Measurements from ENCODE around the gene FCHSD2. TPM values are rescaled to one million over a fixed set of nuclear protein-coding genes. Genes with fewer than 3 reads are reported as not detected.

FCHSD2 gene
- total and polyA plus RNA-seq, 2 donors (not counting 3 experiments of a cell fraction or from before 2014, with no cell fraction given) = 20.8 to 56.9 TPM

GRCh38 chr11:73187854-73188253 lies 45.7 kb upstream of the FCHSD2 start:
- Histone ChIP-seq H3K4me2 (ENCODE audit: insufficient read depth, low read length) (no peak overlapping the region), H3K4me3 (replicated peaks in 1 of 3; ENCODE audit: insufficient read depth in 1 of 3, low read depth in 1 of 3, low read length in 3 of 3) (no peak overlapping the region), H3K79me2 (ENCODE audit: control insufficient read depth, insufficient read depth, low read length) (no peaks in the 10 kb centered on the region), H3K9me3 (replicated peaks; ENCODE audit: control insufficient read depth, insufficient read depth, low read length) (no peaks in the 10 kb centered on the region), H3K4me1 (ENCODE audit: control insufficient read depth, extremely low read depth, insufficient read depth, low read length) (peaks cover 29% of the 10 kb centered on the region), H3K9ac (replicated peaks; ENCODE audit: extremely low read depth, insufficient read depth, low read length) (no peak overlapping the region), H3K36me3 (ENCODE audit: control insufficient read depth in 2 of 2, extremely low read depth in 1 of 2, insufficient read depth in 2 of 2, low read length in 2 of 2) (no peaks in the 10 kb centered on the region), H4K20me1 (replicated peaks; ENCODE audit: control insufficient read depth, extremely low read depth, insufficient read depth, low read length) (no peaks in the 10 kb centered on the region), H3K9me1 (replicated peaks; ENCODE audit: control insufficient read depth, extremely low read depth, insufficient read depth, low read length) (no peaks in the 10 kb centered on the region), H3K27me3 (ENCODE audit: control insufficient read depth in 2 of 2, insufficient read depth in 2 of 2, low read length in 2 of 2) (no peaks in the 10 kb centered on the region), H2AFZ (ENCODE audit: low read depth, low read length) (no peak overlapping the region), H3K27ac (ENCODE audit: insufficient read depth, low read depth, low read length) (no peak overlapping the region)
- CTCF ChIA-PET = interaction anchor here (1.8 to 4.9 kb wide), 4 partner anchors 10 to 49 kb away, joined by 5 to 26 read pairs (median 14); no protein-coding TSS in a partner anchor
- intact Hi-C loops (cut with micrococcal nuclease) (no loop called here), dilution Hi-C loops (cut with MboI; ENCODE audit: extremely low pct_ligation_motif_present, low sequenced_read_pairs) (no loop called here)
- no TSS peak for BruUV-seq (replicated peaks)
- DNase-seq (ENCODE audit: low read depth, low spot score) (no peak), FAIRE-seq (no peak)
- POLR2A ChIA-PET = no interaction called here
- no peak for TF ChIP-seq EZH2 (IDR thresholded peaks at IDR 0.05; ENCODE audit: borderline replicate concordance, low read depth, low read length, severe bottlenecking)
- TF ChIP-seq POLR2A (IDR thresholded peaks at IDR 0.05; ENCODE audit: low read depth, low read length) = no peak
- no peak for TF ChIP-seq POLR2AphosphoS5 (IDR thresholded peaks at IDR 0.05; ENCODE audit: insufficient read depth, low read depth, low read length)
- no peak for TF ChIP-seq JUN (IDR thresholded peaks at IDR 0.05; ENCODE audit: borderline replicate concordance, insufficient read depth, insufficient read length, low read depth)
- no peak for TF ChIP-seq MYC (IDR thresholded peaks at IDR 0.05; ENCODE audit: low read depth, low read length)
- TF ChIP-seq GATA2 (IDR thresholded peaks at IDR 0.05; ENCODE audit: insufficient read depth, insufficient read length, low read depth, low read length) = no peak
- no peak for TF ChIP-seq MAX (IDR thresholded peaks at IDR 0.05; ENCODE audit: insufficient read depth, insufficient read length)
- no peak for TF ChIP-seq CTCF (IDR thresholded peaks at IDR 0.05; ENCODE audit: extremely low read depth in 1 of 2, insufficient read depth in 1 of 2, low read depth in 1 of 2, low read length in 2 of 2)
- no peak for TF ChIP-seq FOS (IDR thresholded peaks at IDR 0.05; ENCODE audit: borderline replicate concordance, insufficient read depth, low read length)

Measured in endothelial cell of umbilical vein (primary cell).